ENCODE measurements around the gene SPOCK3.
A peak's percentile ranks its signal among the peaks of the same experiment; 100 is the strongest.
"Not testable (repeated sequence)": the region's sequence is repeated elsewhere in the genome, so short reads cannot be mapped to it uniquely, and the experiment has no call there.

SPOCK3 gene

DNA sequence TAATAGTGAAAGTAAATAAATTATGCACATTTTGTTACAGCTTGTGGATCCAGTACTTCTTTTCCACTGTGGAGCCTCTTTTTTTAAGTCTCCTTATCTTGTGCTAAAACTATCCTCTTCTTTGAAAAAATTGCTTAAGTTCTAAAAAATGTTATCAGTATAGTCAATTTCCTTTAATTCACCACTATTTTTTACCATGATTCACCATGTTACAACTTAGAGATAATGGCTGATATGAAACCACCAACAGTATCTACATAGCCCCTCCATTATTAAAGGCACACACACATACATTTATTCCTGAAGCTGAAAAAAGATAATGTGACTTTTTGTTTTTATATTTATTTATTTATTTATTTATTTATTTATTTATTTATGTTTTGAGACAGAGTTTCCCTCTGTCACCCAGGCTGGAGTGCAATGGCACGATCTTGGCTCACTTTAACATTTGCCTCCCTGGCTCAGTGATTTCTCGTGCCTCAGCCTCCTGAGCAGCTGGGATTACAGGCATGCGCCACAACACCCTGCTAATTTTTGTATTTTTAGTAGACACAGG, 243.2 kb downstream of the SPOCK3 start:
- TF ChIP-seq GATA1 (IDR thresholded peaks at IDR 0.05; ENCODE audit: low read depth, low read length) (no peak), POLR2A (IDR thresholded peaks at IDR 0.05; ENCODE audit: low read length) (no peak)
- DNase-seq: peak; percentile 10 to 55

DNA sequence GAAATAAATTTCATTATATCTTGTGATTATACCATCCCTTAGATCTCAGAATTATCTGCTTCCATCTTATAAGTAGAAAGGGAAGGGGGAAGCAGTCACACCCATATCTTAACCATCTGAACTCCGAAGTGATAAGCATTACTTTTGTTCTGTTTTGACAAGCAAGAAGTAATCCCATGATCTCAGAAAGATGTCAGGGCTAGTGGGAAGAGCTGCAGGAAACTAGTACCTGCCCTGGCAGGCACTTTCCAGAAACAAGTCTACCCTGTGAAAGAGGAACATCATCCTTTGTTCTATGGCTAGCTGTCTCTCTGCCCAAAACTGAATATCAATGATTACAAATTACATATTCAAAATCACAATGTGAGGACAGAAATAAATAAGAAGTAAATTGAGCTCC, 244.4 kb downstream of the SPOCK3 start:
- DNase-seq: peak; percentile 1 to 20
- TF ChIP-seq POLR2A (IDR thresholded peaks at IDR 0.05; ENCODE audit: low read length): no peak
- no peak for TF ChIP-seq GATA1 (IDR thresholded peaks at IDR 0.05; ENCODE audit: low read depth, low read length)

DNA sequence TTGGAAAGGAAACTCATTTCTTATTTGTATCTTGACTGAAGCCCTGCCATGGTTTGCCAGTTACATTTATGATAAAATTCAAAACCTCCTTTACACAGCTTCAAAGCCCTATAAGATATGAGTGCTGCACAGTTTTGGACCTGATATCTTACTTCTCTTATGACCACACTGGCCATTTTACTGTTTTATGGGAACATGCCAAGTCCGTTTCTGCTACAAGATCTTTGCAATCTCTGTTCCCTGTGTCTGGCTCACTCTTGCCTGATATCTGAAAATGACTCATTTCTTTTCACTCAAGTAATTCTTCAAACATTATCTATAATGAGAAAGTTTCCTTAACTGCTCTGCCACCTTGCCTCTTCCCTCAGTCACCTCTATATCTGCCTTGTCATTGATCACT, 247.3 kb downstream of the SPOCK3 start:
- DNase-seq: peak; percentile 69 to 93
- no peak for TF ChIP-seq GATA1 (IDR thresholded peaks at IDR 0.05; ENCODE audit: low read depth, low read length)
- TF ChIP-seq POLR2A (IDR thresholded peaks at IDR 0.05; ENCODE audit: low read length): no peak

GRCh38 chr4:166981847-166982246, 252.4 kb downstream of the SPOCK3 start:
- TF ChIP-seq GATA1 (IDR thresholded peaks at IDR 0.05; ENCODE audit: low read depth, low read length): no peak
- TF ChIP-seq POLR2A (IDR thresholded peaks at IDR 0.05; ENCODE audit: low read length): no peak
- no peak for DNase-seq

- TF ChIP-seq POLR2A (IDR thresholded peaks at IDR 0.05; ENCODE audit: low read length): no peak
- no peak for TF ChIP-seq GATA1 (IDR thresholded peaks at IDR 0.05; ENCODE audit: low read depth, low read length)
- DNase-seq: no peak
These were observed 253.9 kb downstream of the SPOCK3 start for GRCh38 chr4:166980419-166980818.

- no peak for TF ChIP-seq POLR2A (IDR thresholded peaks at IDR 0.05; ENCODE audit: low read length)
- no peak for TF ChIP-seq GATA1 (IDR thresholded peaks at IDR 0.05; ENCODE audit: low read depth, low read length)
- DNase-seq: no peak
These were observed 256.7 kb downstream of the SPOCK3 start for GRCh38 chr4:166977596-166977995.

DNA sequence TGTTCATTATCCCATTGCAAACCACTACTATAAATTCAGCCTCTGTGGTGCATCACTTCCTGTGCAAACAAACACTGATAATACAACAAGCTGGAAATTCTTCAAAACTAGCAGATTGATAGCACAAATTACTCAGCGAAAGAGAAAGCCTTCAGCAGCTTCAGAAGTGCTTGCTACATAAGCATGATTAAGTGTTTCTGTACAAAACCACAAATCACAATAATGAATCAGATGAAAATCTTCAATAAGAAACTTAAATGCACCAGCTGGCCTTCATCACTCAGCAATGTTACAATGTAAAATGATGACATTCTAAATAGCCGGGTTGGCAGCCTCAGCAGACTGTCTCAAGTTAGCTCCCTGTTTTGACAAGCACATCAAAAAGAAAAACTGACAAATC, 262.2 kb downstream of the SPOCK3 start:
- DNase-seq: no peak
- TF ChIP-seq GATA1 (IDR thresholded peaks at IDR 0.05; ENCODE audit: low read depth, low read length): no peak
- no peak for TF ChIP-seq POLR2A (IDR thresholded peaks at IDR 0.05; ENCODE audit: low read length)

DNA sequence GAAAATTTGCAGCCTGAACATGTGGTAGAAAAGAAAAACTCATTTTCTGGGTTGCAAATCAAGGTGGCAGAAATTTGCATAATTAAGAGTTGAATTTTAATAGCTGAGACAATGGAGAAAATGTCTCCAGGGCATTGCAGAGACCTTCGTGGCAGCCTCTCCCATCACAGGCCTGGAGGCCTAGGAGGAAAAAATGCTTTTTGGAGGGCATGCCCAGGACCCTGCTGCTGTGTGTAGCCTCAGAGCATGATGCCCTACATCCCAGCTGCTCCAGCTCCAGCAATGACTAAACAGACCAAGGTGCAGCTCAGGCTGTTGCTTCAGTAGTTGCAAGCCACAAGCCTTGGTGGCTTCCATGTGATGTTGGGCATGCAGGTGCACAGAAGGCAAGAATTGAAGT, 266.1 kb downstream of the SPOCK3 start:
- not testable (repeated sequence) for DNase-seq

DNA sequence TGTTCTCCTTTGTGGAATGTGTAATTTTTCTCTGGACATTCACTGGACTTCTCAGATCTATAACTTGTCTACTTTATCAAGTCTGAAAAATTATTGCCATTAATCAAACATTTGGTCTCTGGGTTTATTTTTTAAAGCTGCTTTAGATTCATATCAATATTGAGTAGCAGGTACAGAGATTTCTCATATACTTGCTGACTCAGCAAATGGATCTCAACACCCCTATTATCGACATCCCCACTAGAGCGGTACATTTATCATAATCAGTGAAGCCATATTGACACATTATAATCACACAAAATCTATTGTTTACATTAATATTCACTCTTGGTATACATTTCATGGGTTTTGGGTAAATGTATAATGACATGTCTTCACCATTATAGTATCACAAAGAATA, 268.7 kb downstream of the SPOCK3 start:
- no peak for TF ChIP-seq GATA1 (IDR thresholded peaks at IDR 0.05; ENCODE audit: low read depth, low read length)
- TF ChIP-seq POLR2A (IDR thresholded peaks at IDR 0.05; ENCODE audit: low read length): no peak
- DNase-seq: no peak

GRCh38 chr4:166957451-166957850, 276.8 kb downstream of the SPOCK3 start:
- no peak for TF ChIP-seq GATA1 (IDR thresholded peaks at IDR 0.05; ENCODE audit: low read depth, low read length)
- no peak for TF ChIP-seq POLR2A (IDR thresholded peaks at IDR 0.05; ENCODE audit: low read length)
- DNase-seq: no peak

DNA sequence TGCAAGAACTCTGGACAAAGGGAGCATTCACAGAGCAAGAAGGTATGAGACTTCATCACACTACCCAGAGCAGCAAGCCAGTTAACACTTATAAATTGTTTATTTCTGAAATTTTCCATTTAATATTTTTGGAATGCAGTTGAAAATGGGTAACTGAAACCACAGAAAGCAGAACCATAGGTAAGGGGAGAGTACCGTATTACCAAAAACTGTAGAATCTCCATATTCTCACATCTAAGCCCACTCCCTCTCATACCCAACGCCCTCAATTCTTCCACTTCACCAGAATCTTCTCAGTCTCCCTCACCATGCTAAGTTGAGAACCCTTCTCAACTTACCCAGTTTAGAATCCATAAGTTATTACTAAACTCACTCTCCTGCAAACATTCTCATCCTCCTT, 277.8 kb downstream of the SPOCK3 start:
- TF ChIP-seq POLR2A (IDR thresholded peaks at IDR 0.05; ENCODE audit: low read length) (no peak), GATA1 (IDR thresholded peaks at IDR 0.05; ENCODE audit: low read depth, low read length) (no peak)
- DNase-seq: no peak

GRCh38 chr4:166941629-166942028, 292.7 kb downstream of the SPOCK3 start:
- no peak for DNase-seq
- TF ChIP-seq GATA1 (IDR thresholded peaks at IDR 0.05; ENCODE audit: low read depth, low read length) (no peak), POLR2A (IDR thresholded peaks at IDR 0.05; ENCODE audit: low read length) (no peak)

DNA sequence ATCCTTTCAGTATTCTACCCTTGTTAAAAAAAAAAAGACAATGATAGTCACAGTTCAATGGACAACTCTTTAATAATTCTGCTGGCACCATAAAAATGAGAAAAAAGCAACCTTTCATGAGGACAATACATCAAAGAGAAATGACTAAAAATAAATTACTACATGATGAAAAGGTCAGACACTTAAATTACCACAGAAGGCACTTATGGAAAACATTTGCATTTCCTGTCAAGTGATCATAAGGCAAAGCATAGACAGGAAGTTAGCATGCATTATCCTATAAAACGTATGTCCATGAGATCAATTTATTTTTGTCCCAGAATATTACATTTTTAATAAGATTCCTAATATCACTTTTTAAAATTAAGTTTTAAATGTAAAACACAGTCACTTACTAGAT, 303.8 kb downstream of the SPOCK3 start:
- DNase-seq: no peak

GRCh38 chr4:166924424-166924823, 309.9 kb downstream of the SPOCK3 start:
- DNase-seq: no peak
- TF ChIP-seq POLR2A (IDR thresholded peaks at IDR 0.05; ENCODE audit: low read length) (no peak), GATA1 (IDR thresholded peaks at IDR 0.05; ENCODE audit: low read depth, low read length) (no peak)

More for the DNA sequence above, 303.8 kb downstream of the SPOCK3 start:
- TF ChIP-seq POLR2A (IDR thresholded peaks at IDR 0.05; ENCODE audit: low read length) (no peak), GATA1 (IDR thresholded peaks at IDR 0.05; ENCODE audit: low read depth, low read length) (no peak)

GRCh38 chr4:166913926-166914325, 320.4 kb downstream of the SPOCK3 start:
- TF ChIP-seq POLR2A (IDR thresholded peaks at IDR 0.05; ENCODE audit: low read length): no peak
- TF ChIP-seq GATA1 (IDR thresholded peaks at IDR 0.05; ENCODE audit: low read depth, low read length): no peak
- no peak for DNase-seq

DNA sequence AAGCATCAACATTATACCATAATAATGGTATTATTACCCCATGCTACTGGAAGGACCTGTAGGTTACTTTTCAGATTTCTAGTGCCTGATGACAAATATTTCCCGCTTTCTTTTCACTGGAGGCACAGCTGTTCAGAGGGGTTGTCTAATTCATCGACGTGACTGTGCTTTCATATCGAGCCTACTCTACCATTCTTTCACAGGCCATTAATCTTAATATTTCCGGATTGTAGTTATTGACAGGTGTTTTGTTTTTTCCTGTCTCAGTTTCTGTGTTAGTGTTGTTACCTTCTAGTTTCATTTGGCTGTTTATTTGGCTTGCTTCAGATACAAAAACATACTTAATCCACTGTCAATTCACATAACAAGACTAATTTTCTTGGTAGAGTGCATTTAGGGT, 330.9 kb downstream of the SPOCK3 start:
- TF ChIP-seq POLR2A (IDR thresholded peaks at IDR 0.05; ENCODE audit: low read length): no peak
- TF ChIP-seq GATA1 (IDR thresholded peaks at IDR 0.05; ENCODE audit: low read depth, low read length): no peak
- no peak for DNase-seq
